ENCODE results near the gene CALCR.
"Not testable (repeated sequence)": the region's sequence is repeated elsewhere in the genome, so short reads cannot be mapped to it uniquely, and the experiment has no call there.

The CALCR gene

DNA sequence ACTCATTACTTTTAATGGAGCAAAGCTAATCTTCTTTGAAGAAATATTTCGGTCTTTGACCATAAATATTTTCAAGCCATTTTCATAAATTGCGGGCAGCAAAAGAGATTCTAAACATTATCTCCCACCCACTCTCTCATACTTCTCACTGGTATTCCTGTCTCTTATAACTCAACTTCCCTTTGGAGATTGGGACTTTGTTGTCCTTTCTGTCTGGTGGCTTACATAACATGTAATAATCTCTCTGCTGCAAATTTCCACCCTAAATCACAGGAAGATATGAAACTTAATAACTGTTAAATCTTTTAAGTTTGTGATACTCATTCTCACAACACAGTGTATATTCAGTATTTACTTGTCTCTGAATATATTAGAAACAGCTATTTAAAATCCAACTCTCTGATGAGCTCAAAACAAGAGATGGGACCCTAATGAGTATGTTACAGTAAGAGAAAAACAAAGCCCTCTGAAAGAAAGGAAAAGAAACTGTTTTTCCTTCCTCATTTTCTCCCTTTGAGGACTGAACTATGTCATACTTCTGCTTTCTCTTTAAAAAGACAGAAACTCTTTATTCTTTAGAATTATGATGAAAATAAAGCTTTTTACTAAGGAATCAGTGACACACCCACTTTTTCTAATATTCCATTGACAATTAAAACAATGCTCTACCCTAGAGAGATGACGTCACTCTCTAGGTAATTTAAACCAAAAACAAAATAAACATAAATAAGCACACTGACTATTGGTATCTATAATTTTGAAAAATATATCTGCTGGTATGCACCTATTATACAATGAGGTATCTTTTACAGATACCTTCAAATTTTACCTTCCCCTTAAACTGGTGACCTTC, 14.7 kb downstream of the CALCR start:
- no peak for DNase-seq

DNA sequence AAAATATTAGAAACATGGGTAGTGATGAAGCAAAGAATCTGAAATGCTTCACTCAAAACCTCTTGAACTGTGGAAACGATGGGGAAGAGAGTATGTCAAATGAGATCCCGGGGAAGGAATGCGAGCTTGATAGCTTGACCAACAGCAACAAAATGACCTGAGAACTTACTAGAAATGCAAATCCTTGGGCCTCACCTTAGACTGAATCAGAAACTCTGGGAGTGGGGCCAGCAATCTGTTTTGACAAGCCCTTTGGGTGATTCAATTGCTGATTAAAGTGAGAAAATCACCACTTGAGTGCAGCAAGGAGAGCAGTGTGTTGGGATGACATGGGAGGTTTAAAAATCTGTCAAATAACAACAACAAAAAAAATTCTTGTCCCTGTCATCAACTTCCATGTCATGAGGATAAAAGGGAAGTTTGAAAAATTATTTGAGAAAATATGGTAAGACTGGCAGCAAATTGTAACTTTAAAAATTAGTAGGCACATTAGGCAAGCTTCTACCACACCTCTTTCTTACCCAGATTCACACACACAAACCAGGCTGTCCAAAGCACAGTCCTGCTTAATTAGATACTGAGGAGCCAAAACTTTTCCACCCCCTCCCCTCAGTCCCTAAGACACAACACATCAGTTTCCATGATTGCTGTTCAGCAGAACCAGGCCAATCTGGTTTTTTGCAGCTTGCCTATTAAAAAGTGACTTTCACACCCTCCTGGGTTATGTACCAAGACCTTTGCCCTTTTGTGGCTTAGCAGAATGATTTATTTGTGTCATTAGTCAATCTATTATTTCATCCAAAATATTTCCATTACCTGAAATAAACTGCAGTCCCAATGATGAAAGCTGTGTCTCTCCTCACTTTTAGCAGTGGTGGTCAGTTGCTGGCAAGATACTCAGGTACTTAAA, 15.6 kb downstream of the CALCR start:
- no peak for DNase-seq

DNA sequence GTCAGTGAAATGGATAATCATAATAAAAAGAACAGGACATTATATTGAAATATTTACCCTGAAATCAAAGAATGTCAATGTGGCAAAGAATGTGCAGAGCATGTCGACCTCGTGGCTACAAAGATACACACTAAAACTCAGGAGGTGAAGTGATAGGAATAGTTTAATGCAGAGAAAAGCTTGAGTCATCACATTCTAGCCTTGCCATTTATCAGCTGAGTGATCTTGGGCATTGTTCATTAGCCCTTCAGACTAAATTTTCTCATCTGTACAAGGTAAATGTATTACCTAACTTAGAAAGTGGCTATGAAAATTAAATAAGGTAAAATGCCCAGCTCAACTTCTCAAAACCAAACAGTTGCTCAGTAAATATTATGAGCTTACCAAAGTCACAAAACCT, 22.6 kb downstream of the CALCR start:
- no peak for DNase-seq

DNA sequence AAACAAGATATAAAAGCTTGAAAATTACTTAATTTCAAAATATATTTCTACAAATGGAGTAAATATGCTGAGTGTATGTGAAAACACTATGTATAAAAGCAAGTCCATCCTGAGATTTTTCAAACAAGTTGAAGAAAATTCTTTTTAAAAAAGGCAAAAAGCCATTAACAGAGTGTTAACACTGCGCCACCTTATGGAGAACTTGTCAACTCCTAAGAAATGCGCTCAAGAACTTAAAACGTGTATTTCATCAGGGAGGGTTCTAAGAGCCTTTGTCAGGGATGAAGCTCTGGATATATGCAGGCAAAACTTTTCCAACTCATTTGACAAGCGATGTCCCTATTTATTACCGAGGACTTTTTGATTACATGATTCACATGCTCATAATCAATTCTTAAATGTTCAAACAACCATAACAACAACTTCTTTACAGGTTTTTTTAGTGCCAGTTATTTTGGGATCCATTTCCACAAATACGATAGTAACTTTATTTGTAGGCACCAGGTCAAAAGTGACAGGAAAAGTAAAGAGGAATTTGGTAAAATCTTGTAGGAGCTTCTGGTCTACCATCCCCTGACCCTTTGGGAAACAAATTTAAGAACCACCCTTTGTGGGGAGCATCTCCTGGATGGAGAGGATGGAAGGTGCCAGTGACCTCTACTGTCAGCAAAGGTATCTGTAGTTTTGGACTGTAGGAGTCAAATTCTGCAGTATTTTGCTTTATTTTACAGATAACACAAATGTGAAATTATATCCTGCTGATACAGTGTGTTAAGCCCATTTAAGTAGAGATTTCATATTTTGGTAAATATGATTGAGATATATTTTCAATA, 23.2 kb downstream of the CALCR start:
- no peak for DNase-seq

DNA sequence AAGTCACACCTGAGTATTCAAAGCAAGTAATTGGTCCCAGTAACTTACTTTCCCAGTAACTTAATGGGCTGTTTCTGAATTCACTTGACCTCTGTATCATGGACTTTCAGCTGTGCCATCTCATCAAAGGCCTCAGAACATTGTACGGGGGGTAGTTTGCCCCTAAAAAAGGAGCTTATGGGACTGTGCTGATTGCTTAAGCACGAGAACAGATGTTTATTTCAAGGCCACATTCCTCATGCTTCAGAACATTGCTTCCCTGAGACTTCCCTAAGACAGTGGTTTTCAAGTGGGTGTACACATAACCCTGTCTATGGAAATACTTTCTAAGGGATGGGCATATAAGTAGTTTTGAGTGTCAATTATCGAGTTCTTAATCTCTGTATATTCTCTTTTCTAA, 26.8 kb downstream of the CALCR start:
- DNase-seq = no peak

DNA sequence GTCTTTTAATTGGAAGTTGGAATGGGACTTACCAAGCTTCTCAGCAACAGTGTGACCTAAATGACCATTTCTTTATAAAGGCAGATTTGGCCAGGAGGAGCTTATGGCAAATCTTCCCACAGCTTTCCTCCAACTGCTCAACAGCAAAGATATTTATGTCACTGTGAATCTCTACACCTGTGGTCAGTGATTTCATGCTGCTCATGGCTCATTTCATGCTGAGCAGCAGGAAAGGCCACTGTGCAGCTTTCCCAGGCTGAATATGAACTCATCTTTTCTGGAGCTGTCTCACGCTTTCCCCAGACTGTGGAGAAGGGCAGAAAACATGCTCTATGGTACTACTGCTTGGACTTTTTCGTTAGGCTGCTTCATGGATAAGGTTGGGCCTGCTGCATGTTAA, 29.8 kb downstream of the CALCR start:
- no peak for DNase-seq

DNA sequence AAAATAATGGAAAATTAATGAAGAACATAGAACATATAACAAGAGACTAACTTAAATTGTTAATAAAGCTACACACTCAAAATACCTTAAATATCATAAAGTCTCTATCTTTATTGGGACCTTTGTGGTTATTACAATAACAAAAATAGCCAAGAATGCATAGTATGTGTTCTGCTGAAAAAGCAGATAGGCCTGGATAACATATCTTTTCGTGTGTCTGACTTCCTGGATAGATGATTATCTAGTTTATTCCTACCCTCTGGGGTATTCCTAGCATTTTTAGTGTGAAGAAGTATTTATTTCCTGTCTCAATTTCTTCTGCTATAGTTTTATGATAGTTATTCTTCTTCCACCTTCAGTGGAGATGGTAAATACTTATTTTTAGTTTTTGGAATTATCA, 36.5 kb downstream of the CALCR start:
- no peak for DNase-seq

DNA sequence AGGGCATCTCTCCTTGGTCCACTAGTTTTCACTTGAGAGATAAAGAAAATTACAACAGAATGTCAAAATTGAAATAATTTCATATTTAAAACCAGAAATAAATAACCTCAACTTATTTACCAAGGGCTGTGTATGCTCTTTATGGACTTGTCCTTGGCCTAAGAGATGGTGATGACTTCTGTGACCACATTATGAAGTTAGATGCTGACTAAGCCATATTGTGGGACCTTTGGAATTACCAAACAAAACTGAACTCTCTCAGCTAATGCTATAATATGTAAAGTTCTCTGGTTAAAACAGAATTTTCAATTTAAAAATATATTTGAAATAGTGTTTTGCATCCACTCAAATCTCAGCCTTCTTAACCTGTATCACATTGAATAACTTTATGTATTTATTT, 38.9 kb downstream of the CALCR start:
- DNase-seq = no peak

DNA sequence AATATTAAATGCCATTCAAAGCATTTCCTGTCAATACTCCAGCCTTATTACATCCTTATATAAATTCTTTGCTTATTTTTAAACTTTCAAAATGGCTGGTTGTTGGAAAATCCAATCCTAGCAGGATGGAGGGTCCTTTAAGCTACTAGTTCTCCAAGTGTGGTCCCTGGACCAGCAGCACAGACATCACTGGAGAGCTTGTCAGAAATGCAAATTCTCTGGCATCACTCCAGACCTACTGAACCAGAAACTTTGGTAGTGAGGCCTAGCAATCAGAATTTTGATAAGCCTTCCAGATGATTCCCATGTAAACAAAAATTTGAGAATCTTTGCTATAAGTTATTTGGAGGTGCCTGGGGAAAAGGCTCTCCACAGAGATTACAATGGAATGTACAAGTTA, 43.8 kb downstream of the CALCR start:
- DNase-seq = no peak

DNA sequence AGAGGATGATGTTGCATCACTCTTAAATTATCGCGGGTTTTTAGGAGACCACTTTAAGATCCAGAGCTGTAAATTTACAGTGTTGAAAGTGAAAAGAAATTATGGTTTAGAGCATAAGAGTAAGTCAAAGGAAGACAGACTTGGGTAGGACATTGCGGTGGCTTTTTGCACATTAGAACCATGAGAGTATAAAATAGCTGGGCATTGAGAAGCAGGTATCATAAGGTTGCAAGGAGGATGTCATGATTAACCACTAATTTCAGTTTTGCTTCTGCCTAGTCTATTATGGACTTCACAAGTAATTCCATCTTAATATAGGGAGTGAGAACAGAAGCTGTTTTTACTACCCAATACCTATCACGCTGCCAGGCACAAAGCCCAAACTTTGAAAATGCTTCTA, 57.7 kb downstream of the CALCR start:
- no peak for DNase-seq

DNA sequence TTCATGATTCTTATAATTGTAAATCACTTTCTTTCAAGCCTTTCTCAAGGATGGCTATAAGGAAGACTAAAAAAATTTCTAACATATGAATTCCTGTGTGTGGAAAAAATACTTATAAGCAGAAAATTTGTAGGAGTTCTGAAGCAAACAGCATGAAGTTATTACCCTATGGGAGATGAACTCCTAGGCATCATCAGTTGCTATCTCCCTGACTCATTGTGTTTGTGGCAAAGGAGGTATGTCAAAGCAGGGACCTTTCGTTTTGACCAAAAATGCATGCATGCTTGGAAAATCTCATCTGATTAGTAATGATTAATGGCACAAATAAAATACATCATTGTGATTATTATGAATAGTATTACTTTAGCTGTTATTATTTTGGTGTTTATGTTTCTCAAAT, 59.4 kb downstream of the CALCR start:
- no peak for DNase-seq

DNA sequence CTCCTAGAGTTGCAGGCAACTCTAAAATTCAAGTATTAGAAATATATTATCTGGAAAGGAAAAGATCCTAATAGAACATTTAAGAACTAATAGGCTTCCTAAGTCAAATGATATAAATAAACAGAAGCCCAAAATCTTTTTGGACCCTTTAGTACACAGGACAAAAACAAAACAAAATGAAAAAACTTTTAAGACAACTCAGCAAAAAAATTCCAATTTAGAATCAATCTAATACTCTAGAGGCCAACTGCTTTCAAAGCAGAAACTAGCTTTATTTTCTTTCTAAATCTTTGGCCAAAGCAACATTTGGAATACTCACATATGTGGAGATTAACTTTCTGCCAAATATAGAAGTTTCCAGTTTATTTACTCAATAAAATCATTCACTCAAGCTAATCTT, 65.2 kb downstream of the CALCR start:
- DNase-seq = no peak

DNA sequence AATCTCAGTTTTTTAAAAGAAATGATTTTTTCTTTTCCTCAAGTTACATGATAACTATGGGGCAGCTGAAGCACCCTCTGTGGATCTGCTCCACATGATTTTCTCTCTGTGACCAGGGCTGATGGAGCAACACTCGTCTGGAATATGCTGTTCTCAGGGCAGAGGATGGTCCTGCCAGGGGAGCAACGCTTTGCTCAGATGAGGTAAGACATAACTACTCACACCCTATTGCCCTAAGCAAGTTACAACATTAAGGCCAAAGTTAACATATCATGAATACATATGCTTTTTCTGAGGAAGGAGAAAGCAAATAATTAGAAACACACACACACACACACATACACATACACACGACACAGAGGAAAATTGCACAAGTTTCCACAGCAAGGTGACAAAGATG, 71.4 kb downstream of the CALCR start:
- no peak for DNase-seq

DNA sequence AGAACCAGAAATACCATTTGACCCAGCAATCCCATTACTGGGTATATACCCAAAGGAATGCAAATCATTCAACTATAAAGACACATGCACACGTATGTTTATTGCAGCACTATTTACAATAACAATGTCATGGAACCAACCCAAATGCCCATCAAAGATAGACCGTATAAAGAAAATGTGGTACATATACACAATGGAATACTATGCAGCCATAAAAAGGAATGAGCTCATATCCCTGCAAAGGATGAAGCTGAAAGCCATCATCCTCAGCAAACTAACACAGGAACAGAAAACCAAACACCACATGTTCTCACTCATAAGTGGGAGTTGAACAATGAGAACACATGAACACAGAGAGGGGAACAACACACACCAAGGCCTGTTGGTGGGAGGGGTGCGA, 82.7 kb downstream of the CALCR start:
- not testable (repeated sequence) for DNase-seq

DNA sequence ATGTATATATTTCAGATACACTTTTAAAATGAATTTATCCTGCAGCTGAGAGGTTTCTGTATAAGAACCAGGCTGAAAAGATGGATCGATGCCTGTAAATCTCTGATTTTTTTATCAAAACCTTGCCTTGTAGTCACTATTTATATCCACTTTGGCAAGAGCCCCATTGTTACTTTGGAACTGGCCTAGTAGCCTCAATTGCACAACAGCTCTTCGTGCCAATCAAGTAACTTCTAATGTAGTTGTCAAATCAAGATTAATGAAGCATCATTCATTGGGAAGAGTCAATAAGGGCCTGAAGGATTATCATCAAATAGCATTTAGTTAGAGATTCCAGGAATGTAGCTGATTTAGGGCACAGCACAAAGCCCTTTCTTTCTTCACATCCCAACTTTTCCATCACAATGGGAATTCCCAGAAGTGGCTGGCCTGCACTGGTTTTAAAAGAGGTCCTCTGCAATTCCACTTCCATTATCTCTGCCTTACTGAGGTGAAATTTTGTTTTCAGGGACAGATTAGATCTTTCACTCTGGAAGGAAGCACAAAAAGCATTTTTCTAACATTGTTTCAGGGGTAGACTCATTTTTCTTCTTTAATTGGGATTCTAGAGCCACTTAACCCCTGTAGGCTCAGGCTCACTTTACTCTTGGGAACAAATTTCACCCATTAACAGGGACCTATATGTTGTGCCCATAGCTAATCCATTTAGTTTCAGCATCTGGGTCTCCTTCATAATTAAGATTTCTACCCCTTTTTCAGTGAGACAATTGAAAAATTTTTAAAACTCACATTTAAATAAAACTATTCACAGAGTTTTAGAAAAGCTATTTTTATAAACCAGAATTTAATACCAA, 97.8 kb downstream of the CALCR start:
- DNase-seq = no peak

DNA sequence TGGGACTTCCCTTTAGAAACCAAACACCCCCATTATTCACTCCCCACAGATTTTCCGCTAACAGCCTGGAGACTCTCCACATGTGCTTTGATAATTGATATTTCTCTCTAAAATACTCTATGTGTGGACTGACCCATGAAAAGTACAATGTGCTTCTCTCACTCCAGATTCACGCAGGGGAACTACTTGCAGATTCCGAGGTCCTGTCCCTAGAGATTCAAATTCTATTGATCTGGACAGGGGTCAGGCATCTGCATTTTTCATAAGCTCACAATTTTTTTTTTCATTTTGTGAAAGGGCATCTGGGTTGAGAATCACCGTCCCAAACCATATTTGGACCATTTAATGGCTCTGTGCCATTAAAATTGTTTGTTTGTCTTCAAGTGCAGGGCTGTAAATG, 98.7 kb downstream of the CALCR start:
- no peak for DNase-seq

DNA sequence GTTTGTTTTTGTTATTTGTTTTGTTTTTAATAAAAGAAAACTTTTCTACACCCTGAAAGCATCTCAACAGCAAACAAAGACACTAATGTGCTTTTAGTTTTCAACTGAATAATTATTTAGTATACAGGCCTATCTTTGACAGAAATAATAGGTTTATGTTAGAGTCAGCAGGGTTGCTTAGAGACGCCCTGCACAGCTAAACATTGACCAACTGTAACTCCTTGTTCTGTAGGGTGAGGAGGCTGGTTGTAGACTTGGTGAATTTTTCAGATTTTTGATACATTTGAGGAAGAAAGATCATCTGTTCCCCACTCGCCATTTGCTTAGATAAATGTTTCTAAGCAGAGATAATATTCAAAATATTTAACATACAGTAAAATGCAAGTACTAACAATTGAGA, 103.1 kb downstream of the CALCR start:
- no peak for DNase-seq

DNA sequence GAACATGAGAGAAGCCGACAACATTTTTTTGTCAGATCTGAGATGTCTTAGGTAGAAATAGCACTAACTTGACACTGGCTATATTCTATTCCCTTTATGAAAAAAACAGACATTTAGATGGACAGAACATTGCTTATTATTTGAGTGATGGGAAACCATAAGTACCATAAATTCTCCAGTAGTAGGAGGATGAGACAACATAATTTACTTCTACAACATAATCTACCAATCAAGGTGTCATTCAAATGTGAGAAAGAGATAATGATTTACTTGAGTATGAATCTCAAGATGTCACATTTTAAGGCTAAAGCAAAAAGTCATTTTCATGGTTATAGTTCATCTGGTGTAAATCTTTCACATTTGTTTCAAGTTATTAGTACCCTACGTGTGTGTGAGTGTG, 110.8 kb downstream of the CALCR start:
- no peak for DNase-seq

DNA sequence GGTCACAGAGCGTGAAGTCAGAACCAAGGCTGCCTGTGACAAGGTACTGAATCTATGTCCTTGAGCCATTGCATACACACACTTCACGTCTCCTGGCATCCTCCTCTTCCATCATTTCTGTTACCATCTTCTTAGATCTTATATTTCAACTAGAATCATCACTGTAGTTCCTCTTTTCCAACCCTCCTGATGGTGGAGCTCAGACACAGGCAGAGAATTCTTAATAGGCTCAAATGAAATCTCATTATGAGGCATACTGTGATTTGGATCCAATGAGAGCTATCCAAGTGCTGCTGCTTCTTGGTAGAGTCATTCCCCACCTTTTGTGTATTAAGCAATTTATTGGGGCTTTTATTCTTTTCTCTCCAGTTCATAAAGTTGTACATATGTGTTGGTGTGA, 113.2 kb downstream of the CALCR start:
- DNase-seq = no peak

DNA sequence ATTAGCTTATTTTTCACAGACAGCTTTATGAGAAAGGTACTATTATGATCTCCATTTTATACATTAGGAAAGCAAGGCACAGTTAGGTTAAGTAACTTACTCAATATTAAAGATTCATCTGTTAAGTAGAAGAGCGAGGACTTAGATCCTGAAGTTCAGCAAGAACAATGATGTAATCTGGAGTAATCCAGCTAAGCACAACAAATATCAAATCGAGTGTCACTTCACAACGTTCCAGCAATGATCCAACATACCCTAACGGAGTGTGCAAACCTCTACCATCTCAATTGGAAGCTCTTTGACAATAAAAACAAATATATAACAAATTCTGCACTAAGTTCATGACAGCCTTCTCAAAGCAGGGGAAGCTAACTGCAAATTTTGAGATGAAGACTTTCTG, 121.3 kb downstream of the CALCR start:
- no peak for DNase-seq

DNA sequence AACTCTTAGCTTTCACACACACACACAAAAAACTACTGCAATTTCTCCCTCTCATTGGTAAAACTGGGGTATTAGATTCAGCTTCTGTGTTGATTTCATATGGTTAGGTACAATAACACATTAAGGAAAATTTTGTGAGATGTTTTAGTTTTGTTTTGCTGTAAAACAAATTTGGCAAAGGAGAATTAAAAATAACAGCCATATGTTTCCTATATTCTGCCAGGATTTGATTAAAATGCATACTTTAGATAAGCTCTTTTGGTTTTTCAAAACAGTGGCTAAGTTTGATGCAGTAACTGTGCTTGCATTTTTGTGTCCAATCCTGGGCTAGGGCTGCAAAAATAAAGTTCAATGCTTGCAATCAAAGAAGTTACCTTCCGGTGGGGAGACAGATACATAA, 126.3 kb downstream of the CALCR start:
- no peak for DNase-seq

DNA sequence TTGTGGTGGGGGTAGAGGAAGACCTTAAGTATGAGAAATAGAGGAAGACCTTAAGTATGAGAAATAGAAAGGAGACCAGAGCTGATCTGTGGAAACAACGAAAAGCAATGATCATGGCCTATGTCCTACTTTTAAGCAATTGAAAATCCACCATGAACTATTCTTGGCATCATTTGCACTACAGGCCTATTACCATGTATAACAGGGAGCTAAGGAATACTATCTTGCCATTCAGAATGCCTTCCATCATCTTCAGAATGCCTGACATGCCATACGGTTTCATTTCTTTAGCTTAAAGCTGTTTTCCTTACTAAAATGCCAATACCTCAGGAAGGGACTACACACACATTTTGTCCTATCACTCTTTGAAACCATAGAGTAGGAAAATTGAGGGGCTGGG, 127.0 kb downstream of the CALCR start:
- DNase-seq = no peak

Measured in activated CD8-positive, alpha-beta memory T cell treated with anti-CD3 and anti-CD28 coated beads, Interleukin-2, amount 50 U/mL, for 4 hours (primary cell).